ENCODE measurements around the gene STXBP6. TPM values are rescaled to one million over a fixed set of nuclear protein-coding genes. Genes with fewer than 3 reads are reported as not detected.

The STXBP6 gene
- total RNA-seq, 1 donor = 5.8 TPM

DNA sequence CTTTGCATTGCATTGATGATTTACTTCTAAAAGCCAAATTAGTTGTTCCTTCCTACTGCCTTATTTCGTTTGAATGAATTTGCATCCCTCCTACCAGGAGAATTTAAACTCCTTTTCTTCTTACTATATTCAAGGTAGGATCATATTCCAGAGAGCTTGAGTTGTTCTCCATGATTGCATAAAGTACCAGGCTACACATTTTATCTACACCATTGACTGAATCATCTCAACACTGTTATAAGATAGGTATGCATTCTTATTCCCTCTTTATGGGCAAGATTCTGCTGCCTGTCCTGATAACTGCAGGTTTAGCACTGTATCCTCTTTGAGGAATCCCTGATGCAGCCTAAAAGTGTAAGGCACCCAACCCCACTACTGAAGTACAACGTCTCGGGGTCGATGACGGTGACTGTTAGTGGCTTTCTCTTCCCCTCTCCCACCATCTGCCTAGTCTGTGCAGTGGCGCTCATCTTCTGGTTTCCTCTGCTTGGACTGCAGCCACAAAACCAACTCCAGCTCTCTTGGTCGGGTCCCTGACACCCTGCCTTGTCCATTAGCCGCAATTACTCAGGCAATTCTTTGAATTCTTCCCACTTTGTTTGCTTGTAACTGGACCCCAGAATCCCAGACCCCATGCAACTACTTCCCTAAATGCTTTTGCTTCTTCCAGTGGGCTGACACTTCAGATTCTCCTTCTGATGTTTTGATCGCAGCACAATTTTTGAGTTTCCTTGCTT, 44.4 kb upstream of the STXBP6 start:
- Histone ChIP-seq H3K36me3 (ENCODE audit: insufficient read depth, low read length) (no peaks in the 10 kb centered on the region), H3K27ac (ENCODE audit: low read depth, low read length) (no peak overlapping the region), H3K27me3 (ENCODE audit: insufficient read depth, low read length) (no peaks in the 10 kb centered on the region), H3K4me3 (ENCODE audit: insufficient read depth, low read length) (no peak overlapping the region), H3K9me3 (ENCODE audit: low read depth, low read length) (no peaks in the 10 kb centered on the region), H3K4me2 (ENCODE audit: insufficient read depth, low read length) (no peak overlapping the region), H3K4me1 (ENCODE audit: insufficient read depth, low read length) (peaks cover 15% of the 10 kb centered on the region), H3K79me2 (ENCODE audit: insufficient read depth, low read length) (no peaks in the 10 kb centered on the region), H2AFZ (ENCODE audit: low read length) (no peak overlapping the region), H4K20me1 (ENCODE audit: insufficient read depth, low read length) (no peaks in the 10 kb centered on the region)
- DNase-seq (ENCODE audit: insufficient read length, low spot score, missing footprints) = no peak
- TF ChIP-seq, protein P1, sequence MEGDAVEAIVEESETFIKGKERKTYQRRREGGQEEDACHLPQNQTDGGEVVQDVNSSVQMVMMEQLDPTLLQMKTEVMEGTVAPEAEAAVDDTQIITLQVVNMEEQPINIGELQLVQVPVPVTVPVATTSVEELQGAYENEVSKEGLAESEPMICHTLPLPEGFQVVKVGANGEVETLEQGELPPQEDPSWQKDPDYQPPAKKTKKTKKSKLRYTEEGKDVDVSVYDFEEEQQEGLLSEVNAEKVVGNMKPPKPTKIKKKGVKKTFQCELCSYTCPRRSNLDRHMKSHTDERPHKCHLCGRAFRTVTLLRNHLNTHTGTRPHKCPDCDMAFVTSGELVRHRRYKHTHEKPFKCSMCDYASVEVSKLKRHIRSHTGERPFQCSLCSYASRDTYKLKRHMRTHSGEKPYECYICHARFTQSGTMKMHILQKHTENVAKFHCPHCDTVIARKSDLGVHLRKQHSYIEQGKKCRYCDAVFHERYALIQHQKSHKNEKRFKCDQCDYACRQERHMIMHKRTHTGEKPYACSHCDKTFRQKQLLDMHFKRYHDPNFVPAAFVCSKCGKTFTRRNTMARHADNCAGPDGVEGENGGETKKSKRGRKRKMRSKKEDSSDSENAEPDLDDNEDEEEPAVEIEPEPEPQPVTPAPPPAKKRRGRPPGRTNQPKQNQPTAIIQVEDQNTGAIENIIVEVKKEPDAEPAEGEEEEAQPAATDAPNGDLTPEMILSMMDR (IDR thresholded peaks at IDR 0.05; ENCODE audit: extremely low read depth, low read depth, low read length) = no peak

DNA sequence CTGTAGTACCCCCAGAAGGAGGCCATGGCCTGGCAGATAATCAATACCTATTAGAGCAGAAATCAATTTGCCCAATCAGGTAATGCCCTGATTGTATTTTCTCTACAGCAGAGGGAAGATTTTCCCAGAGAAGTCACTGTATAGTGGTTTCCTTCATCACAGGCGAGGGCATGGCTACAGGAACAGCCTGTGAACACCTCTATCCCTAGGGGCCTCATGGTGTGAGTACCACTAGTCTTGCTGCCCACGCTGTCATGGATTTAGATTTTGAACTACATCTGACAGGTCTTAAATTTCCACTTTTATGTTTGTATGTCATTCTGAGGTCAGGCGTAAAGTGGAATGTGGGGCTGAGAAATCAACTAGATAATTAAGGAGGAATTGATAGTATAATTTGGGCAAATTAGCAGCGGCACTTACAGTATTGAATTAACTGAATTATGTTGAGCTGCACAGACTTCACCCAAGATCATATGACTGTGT, 42.4 kb upstream of the STXBP6 start:
- no peak overlapping the region for H3K4me2 ChIP-seq (ENCODE audit: insufficient read depth, low read length)
- H3K27ac ChIP-seq (ENCODE audit: low read depth, low read length) = no peak overlapping the region
- TF ChIP-seq, protein P1 (IDR thresholded peaks at IDR 0.05; ENCODE audit: extremely low read depth, low read depth, low read length) = no peak
- DNase-seq (ENCODE audit: insufficient read length, low spot score, missing footprints) = no peak
- H4K20me1 ChIP-seq (ENCODE audit: insufficient read depth, low read length) = no peaks in the 10 kb centered on the region
- H3K27me3 ChIP-seq (ENCODE audit: insufficient read depth, low read length) = no peaks in the 10 kb centered on the region
- no peaks in the 10 kb centered on the region for H3K9me3 ChIP-seq (ENCODE audit: low read depth, low read length)
- H2AFZ ChIP-seq (ENCODE audit: low read length) = no peak overlapping the region
- peaks cover 15% of the 10 kb centered on the region for H3K4me1 ChIP-seq (ENCODE audit: insufficient read depth, low read length)
- H3K4me3 ChIP-seq (ENCODE audit: insufficient read depth, low read length) = no peak overlapping the region
- H3K36me3 ChIP-seq (ENCODE audit: insufficient read depth, low read length) = no peaks in the 10 kb centered on the region
- H3K79me2 ChIP-seq (ENCODE audit: insufficient read depth, low read length) = no peaks in the 10 kb centered on the region

DNA sequence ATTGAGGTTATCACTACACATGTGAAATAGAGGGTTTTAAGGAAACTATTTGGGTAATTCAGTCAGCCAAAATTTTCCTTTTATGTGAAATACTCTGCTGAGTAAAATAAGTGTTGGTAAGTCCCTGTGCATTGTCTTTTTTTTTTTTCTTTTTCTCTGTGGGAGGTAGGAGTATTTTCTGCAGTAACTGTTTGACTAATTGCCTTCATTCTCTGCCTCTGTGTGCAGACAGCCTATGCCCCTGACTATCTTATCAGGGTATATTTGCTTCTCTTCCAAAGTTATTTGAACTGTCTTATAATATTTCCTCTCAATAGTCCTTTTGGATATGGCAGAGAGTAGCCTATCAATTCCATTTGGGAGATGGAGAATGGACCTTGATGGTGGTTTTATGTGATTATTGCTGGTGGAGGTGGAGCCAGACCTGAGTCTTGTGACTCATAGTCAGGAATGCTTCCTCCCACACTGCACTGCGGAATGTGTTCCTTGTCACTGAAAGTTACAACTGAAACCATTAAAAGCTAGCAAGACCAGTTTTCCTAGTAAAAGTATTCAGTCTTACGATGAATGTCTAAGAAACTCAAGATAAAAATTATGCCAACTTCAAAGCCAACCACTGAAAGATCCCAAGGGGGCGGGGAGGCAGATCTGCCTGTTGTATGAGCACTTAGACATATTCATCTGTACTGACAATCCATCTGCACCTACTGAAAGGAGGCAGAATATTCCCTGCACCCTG, 40.9 kb upstream of the STXBP6 start:
- Histone ChIP-seq H3K4me3 (ENCODE audit: insufficient read depth, low read length) (no peak overlapping the region), H3K79me2 (ENCODE audit: insufficient read depth, low read length) (no peaks in the 10 kb centered on the region), H3K9me3 (ENCODE audit: low read depth, low read length) (no peaks in the 10 kb centered on the region), H3K4me1 (ENCODE audit: insufficient read depth, low read length) (peaks cover 15% of the 10 kb centered on the region), H4K20me1 (ENCODE audit: insufficient read depth, low read length) (no peaks in the 10 kb centered on the region), H3K27me3 (ENCODE audit: insufficient read depth, low read length) (no peaks in the 10 kb centered on the region), H3K36me3 (ENCODE audit: insufficient read depth, low read length) (no peaks in the 10 kb centered on the region), H2AFZ (ENCODE audit: low read length) (no peak overlapping the region), H3K27ac (ENCODE audit: low read depth, low read length) (peak overlapping the region; percentile 40), H3K4me2 (ENCODE audit: insufficient read depth, low read length) (peak overlapping the region; percentile 37)
- TF ChIP-seq, protein P1 (IDR thresholded peaks at IDR 0.05; ENCODE audit: extremely low read depth, low read depth, low read length) = no peak
- peak; percentile 29 for DNase-seq (ENCODE audit: insufficient read length, low spot score, missing footprints)

DNA sequence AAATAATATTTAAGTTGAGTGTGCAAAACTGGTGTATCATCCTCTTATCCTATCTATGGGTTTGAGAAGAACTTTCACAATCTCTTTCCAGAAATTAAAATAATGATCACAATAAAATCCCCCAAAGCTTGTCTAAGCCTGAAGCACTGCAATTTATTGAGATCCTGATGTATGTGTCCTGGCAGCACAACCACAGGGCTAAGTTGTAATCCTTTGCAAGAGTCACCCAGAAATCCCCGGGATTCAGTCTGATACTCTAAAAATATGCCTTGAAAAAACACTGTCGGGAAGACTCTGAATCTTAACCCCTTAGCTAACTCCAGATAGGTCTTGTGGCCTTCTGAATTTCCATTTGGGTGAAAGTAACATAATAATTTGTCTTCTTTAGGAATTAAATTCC, 40.3 kb upstream of the STXBP6 start:
- Histone ChIP-seq H3K4me1 (ENCODE audit: insufficient read depth, low read length) (peaks cover 15% of the 10 kb centered on the region), H3K4me2 (ENCODE audit: insufficient read depth, low read length) (no peak overlapping the region), H4K20me1 (ENCODE audit: insufficient read depth, low read length) (no peaks in the 10 kb centered on the region), H3K27ac (ENCODE audit: low read depth, low read length) (peak overlapping the region; percentile 22), H3K9me3 (ENCODE audit: low read depth, low read length) (no peaks in the 10 kb centered on the region), H3K36me3 (ENCODE audit: insufficient read depth, low read length) (no peaks in the 10 kb centered on the region), H3K27me3 (ENCODE audit: insufficient read depth, low read length) (no peaks in the 10 kb centered on the region), H3K79me2 (ENCODE audit: insufficient read depth, low read length) (no peaks in the 10 kb centered on the region), H3K4me3 (ENCODE audit: insufficient read depth, low read length) (no peak overlapping the region), H2AFZ (ENCODE audit: low read length) (no peak overlapping the region)
- TF ChIP-seq, protein P1 (IDR thresholded peaks at IDR 0.05; ENCODE audit: extremely low read depth, low read depth, low read length) = no peak
- DNase-seq (ENCODE audit: insufficient read length, low spot score, missing footprints) = no peak
